DMS153 treated with DMSO at 0.1 percent for 48 hours (cell line): ENCODE data around the gene FAXDC2.
"Not testable (repeated sequence)": the region's sequence is repeated elsewhere in the genome, so short reads cannot be mapped to it uniquely, and the experiment has no call there.

Experiments used
- DNase-seq: peaks from one replicate; lab custom pipeline; 2025; ENCODE audit not compliant: unreplicated experiment; lab: John Stamatoyannopoulos, UW

FAXDC2 gene

DNA sequence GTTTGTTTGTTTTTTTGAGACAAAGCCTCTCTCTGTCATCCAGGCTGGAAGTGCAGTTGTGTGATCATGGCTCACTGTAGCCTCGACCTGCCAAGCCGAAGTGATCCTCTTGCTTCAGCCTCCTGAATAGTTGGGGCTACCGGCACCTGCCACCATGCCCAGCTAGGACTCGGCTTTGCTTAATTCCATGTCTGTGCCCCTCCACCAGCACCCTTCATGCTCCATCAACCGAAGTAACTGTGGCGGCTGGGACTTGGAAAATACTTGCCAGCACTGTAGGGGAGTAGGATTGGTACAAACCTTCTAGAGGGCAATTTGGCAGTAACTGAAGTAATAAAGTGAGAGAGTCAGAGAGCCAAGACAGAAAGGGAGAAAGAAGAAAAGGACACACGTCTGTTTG lies 19.0 kb downstream of the FAXDC2 start:
- no peak for DNase-seq

DNA sequence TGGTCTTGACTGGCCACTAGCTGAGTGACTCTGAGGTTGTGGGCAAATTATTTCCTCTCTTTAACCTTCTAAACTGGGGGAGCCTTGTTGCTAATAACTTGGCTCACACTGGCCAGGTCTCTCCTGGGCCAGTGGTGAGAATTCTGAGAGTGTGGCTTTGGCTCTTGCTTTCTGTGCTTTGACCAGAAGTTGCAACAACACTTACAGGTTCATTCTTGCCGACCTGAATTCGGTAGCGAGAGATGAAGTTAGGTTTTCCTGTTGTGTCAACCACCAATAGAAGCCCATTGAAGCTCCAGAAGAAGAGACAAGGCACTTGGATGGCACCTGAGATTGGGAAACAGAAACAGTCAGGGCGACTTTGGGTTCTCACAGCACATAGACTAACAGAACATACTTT lies 19.8 kb downstream of the FAXDC2 start:
- DNase-seq: no peak

DNA sequence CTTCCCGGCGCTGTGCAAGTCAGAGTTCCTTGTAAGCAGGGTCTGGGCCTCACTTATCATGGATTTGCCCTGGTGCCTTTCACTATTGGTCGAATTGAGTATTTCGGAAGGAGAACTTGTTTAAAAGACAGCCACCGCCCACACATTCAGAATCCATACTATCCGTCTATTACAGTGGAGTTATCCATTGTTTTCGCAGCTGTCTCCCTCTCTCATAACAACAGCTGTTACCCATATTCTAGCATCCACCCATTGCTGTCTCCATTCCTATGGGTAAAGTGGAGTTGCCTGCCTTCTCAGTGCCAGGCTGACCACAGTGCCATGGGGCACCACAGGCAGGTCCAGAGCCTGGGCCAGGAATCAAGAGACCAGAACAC lies 20.2 kb downstream of the FAXDC2 start:
- DNase-seq: no peak

GRCh38 chr5:154829589-154830218 lies 20.7 kb downstream of the FAXDC2 start:
- DNase-seq: no peak

- no peak for DNase-seq
Observed at GRCh38 chr5:154829181-154829588, 21.2 kb downstream of the FAXDC2 start.

DNA sequence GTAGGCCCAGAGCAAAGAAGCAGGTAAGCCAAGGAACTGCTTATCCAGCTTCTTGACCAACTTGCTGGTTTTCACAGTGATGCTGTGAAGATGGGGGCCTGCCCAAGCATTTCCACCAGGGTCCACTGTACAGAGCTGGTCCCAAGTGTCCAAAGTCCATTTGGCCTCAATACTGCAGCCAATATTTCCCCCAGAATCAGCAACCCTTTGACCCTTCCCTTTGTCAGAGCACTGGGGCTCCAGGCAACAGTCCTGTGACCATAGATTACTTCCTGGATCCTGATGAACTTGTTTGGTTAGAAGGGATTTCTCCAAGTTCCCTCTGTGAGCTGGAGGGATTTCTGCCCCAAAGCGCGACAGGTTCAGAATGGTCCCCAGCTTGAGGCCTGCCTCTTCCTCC lies 26.3 kb downstream of the FAXDC2 start:
- DNase-seq: no peak

DNA sequence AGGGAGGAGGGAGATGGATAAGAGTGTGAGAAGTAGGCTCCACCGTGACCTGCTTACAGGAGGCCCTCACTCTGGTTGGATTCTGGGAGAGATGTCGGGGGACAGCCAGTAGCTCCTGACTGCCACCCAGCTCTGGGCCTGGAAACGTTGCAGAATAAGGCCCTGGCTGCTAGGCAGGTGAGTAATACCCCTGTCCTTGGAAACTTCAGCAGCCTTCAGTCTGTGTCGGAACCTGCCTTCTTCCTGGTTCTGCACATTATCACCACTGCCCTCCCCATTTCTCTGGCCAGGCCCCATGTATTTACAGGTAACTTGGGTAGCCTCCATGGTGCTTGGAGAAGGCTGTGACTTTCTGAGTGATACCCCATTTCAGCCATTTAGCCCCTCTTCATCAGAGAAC lies 26.8 kb downstream of the FAXDC2 start:
- DNase-seq: no peak

GRCh38 chr5:154822896-154823295 lies 27.5 kb downstream of the FAXDC2 start:
- not testable (repeated sequence) for DNase-seq

DNA sequence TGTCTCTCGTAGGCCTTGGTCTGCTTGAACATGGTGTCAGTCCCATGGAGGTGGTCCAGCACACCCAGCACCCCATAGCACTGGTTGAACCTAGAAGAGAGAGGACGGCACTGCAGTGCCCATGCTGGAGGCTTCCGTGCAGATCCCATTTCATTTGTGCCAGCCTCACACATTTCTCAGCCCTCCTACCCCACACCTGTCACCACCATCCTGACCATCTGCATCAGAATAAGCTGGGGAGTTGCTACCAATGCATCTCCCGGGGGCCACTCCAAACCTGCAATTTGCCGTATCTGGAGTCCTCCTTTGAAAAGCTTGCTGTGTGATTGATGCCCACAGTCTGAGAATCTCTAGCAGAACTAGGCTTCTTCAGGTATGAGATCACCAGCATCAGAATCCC lies 30.0 kb downstream of the FAXDC2 start:
- DNase-seq: no peak

DNA sequence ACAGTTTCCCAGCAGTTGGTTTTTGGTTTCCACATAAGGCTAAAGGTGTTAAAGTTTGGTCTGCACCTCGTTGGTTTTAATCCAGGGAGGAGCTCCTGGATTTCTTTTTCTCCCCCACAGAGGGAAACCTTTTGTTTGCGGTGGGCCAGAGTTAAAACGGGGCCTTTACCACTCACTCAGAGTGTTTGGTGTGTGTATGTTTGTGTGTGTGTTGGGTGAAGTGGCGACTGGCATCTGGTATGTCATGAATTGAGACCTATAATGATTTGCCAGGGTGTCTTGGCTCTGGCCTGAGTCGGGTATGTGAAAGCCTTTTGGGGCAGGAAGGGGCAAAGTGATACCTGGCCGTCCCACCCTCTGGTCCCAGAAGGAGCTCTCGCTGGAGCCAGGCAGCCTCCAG lies 30.9 kb downstream of the FAXDC2 start:
- no peak for DNase-seq

GRCh38 chr5:154818471-154819116 lies 31.8 kb downstream of the FAXDC2 start:
- DNase-seq: no peak

DNA sequence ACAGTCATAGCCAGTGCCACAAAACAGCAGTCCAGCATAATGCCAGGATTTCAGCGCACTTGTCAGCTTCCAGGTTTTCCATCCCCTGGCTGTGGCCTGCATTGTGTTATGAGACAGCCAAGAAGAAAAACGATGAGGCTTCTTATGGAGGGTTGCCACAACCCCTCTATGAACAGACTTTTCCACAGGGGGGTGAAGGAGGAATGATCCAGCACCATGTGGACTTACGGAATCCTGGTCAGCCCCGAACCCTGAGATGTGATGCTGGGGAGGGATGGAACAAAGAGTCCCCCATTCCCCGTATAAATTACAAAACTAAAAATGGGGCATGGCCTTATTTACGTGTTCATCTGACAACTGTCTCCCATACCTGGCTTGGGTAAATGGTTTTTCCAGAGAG lies 32.6 kb downstream of the FAXDC2 start:
- no peak for DNase-seq

DNA sequence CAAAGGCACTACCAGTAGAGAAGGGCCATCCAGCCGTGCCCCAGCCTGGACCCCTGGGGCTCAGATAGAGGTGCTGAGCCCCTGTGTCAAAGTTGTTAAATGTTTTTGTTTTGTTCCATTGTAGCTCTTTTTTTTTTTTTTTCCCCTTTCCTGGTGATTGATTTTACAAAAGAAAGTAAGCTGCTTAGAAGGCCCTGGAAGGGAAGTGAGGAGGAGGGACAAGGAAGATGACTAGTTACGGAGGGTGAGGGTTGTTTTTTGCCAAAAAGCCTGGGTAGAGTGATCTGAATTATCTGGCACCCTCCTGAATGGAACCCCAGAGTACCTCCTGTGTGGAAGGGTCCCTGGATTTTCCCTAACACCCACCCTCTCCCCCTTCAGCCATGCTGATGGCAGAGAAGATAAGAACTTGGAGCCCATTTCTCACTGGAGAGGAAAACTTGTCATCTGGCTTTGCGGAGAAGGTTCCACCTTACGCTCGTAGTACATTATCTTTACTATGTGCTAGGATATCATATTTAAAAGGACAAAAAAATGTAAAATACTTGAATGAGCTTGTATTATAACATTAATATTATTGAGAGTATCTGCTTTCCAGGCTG lies 33.4 kb downstream of the FAXDC2 start:
- DNase-seq: no peak

DNA sequence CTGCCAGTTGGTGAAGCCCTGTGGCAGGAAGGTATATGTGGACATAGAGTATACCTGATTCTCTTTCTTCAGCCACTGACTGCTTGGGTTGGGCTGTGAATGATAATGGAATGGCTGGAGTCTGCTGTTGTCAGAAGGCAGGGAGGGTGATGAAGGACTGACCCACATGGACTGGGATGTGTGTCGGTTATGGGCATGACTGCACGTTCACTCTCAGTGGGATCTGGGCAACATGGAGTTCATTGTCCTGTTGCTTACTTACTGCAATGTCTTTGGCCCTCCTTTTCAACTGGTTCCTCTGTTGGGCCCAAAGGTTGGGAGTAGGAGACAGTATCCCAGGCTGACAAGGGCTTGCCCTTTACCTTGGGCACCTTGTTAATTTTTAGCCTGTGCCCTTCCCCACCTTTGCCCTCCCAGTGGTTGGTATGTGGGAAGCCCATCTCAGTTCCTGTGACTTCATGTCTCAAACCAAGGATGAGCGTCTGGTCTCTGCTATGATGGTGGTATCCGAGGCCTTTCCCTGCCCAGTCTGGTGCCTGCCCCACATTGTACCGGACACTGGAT lies 34.6 kb downstream of the FAXDC2 start:
- DNase-seq: no peak

GRCh38 chr5:154815025-154815424 lies 35.4 kb downstream of the FAXDC2 start:
- no peak for DNase-seq

DNA sequence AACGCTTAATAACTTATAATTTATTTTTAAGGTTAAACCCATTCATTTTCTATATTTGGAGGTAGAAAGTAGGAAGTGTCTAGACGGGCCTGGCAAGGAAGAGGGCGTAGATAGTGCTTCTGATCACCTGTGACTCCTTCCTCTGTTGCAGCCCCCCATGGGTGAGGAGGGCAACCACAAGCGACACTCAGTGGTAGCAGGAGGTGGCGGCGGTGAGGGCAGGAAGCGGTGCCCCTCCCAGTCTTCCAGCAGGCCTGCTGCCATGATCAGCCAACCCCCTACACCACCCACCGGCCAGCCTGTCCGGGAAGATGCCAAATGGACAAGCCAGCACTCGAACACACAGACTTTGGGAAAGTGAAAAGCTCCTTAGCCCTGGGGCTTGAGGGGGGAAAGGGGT lies 36.7 kb downstream of the FAXDC2 start:
- no peak for DNase-seq

DNA sequence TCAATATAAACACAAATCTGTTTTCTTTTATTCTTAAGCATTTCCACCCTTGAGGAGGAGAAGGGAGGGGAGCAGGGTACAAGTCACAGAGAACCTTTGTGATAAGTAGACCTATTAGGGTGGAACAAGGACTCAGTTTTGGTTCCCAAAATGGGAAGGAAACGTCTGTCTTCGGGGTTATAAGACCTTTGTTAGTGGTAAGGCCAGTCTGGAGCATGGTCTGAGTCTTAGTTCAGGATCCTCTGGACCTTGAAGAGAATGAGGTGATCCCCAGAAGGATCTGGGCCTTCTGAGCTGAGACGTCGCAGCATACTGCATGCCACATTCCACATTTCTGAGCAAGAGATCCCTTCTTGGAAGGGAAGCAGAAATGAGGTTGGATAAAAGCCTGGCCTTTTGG lies 37.2 kb downstream of the FAXDC2 start:
- no peak for DNase-seq

DNA sequence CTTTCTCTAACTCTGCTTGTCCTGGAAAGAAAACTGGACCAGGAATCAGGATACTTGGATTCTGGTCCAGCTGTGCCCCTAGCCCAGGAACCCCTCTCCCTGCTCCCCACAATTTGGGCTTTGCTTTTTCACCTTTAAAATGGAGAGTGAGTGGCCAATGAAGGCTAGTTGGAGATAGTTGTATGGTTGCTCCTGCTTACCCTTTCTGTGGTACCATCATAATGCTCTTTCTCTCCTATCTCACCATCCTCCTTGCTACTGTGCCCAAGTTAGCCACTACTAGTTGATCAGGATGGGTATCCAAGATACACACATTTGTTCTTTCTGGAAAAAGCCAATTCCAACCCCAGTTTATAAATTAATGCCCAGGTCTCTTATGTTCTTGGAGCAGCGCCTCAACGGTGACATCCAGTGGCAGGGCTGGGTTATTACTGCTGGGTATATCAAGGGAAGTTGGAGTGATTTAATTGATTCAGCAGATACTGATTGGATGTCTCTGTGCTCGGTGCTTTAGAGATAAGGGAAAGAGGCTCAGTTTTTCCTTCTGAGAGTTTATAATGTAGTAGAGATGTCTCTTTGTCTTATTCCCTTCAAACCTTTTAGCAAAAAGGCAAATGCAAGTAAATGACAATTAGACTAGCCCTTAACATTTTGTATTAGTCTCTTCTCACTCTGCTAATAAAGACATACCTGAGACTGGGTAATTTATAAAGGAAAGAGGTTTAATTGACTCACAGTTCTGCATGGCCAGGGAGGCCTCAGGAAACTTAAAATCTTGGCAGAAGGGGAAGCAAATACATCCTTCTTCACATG lies 38.5 kb downstream of the FAXDC2 start:
- no peak for DNase-seq

GRCh38 chr5:154811239-154811638 lies 39.2 kb downstream of the FAXDC2 start:
- no peak for DNase-seq

DNA sequence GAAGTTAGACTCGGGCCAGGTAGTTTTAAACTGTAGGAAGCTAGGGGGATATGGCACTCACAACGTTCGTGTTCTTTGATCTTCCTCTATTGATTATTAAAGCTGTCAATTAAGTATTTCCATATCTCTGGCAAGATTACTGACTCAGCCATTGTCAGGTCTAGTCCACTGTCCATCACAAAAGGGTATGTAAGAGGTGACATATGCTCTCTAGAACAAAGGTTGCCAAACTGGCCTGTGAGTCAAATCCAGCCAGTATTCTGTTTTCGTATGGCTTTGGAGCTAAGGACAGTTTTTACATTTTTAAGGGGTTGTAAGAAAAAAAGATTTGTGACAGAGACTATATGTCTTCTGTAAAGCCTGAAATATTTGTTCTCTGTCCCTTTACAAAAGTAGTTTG lies 44.2 kb downstream of the FAXDC2 start:
- DNase-seq: no peak

DNA sequence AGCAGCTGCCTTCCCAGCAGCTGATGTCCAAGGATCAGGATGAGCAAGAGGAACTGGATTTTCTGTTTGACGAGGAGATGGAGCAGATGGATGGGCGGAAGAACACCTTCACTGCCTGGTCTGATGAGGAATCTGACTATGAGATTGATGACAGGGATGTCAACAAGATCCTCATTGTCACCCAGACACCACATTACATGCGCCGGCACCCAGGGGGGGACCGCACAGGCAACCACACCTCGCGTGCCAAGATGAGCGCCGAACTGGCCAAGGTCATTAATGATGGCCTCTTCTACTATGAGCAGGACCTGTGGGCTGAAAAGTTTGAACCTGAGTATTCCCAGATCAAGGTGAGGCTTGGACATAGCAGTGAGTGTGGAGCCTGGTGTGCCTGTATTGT lies 48.4 kb downstream of the FAXDC2 start:
- DNase-seq: no peak

- DNase-seq: no peak
Observed at GRCh38 chr5:154801083-154801482, 49.3 kb downstream of the FAXDC2 start.
